Measurements from ENCODE around the gene MAP3K20. TPM values are rescaled to one million over a fixed set of nuclear protein-coding genes. Genes with fewer than 3 reads are reported as not detected.

Gene MAP3K20
- total and polyA plus RNA-seq, 2 donors (not counting 3 experiments of a cell fraction or from before 2014, with no cell fraction given): 7.8 to 31.5 TPM

GRCh38 chr2:173247156-173247555 is 171.5 kb downstream of the MAP3K20 start:
- no peak for FAIRE-seq
- dilution Hi-C loops (cut with MboI; ENCODE audit: extremely low pct_ligation_motif_present, low sequenced_read_pairs) (no loop called here), intact Hi-C loops (cut with micrococcal nuclease) (no loop called here)
- ChIA-PET CTCF (no interaction called here), POLR2A (no interaction called here)
- Histone ChIP-seq H3K27me3 (ENCODE audit: control insufficient read depth in 2 of 2, insufficient read depth in 2 of 2, low read length in 2 of 2) (no peaks in the 10 kb centered on the region), H3K4me1 (ENCODE audit: control insufficient read depth, extremely low read depth, insufficient read depth, low read length) (peaks cover 8% of the 10 kb centered on the region), H4K20me1 (replicated peaks; ENCODE audit: control insufficient read depth, extremely low read depth, insufficient read depth, low read length) (no peaks in the 10 kb centered on the region), H3K4me2 (ENCODE audit: insufficient read depth, low read length) (no peak overlapping the region), H3K9ac (replicated peaks; ENCODE audit: extremely low read depth, insufficient read depth, low read length) (no peak overlapping the region), H3K36me3 (ENCODE audit: control insufficient read depth in 2 of 2, extremely low read depth in 1 of 2, insufficient read depth in 2 of 2, low read length in 2 of 2) (no peaks in the 10 kb centered on the region), H3K27ac (ENCODE audit: insufficient read depth, low read depth, low read length) (no peak overlapping the region), H3K4me3 (replicated peaks in 1 of 3; ENCODE audit: insufficient read depth in 1 of 3, low read depth in 1 of 3, low read length in 3 of 3) (no peak overlapping the region), H3K9me3 (replicated peaks; ENCODE audit: control insufficient read depth, insufficient read depth, low read length) (no peaks in the 10 kb centered on the region), H2AFZ (ENCODE audit: low read depth, low read length) (no peak overlapping the region), H3K9me1 (replicated peaks; ENCODE audit: control insufficient read depth, extremely low read depth, insufficient read depth, low read length) (no peaks in the 10 kb centered on the region), H3K79me2 (ENCODE audit: control insufficient read depth, insufficient read depth, low read length) (no peaks in the 10 kb centered on the region)
- TF ChIP-seq MAX (IDR thresholded peaks at IDR 0.05; ENCODE audit: insufficient read depth, insufficient read length) (no peak), GATA2 (IDR thresholded peaks at IDR 0.05; ENCODE audit: insufficient read depth, insufficient read length, low read depth, low read length) (no peak), POLR2AphosphoS5 (IDR thresholded peaks at IDR 0.05; ENCODE audit: insufficient read depth, low read depth, low read length) (no peak), MYC (IDR thresholded peaks at IDR 0.05; ENCODE audit: low read depth, low read length) (no peak), JUN (IDR thresholded peaks at IDR 0.05; ENCODE audit: borderline replicate concordance, insufficient read depth, insufficient read length, low read depth) (no peak), POLR2A (IDR thresholded peaks at IDR 0.05; ENCODE audit: low read depth, low read length) (no peak), FOS (IDR thresholded peaks at IDR 0.05; ENCODE audit: borderline replicate concordance, insufficient read depth, low read length) (no peak), CTCF (IDR thresholded peaks at IDR 0.05; ENCODE audit: extremely low read depth in 1 of 2, insufficient read depth in 1 of 2, low read depth in 1 of 2, low read length in 2 of 2) (no peak), EZH2 (IDR thresholded peaks at IDR 0.05; ENCODE audit: borderline replicate concordance, low read depth, low read length, severe bottlenecking) (no peak)
- BruUV-seq (replicated peaks): no TSS peak
- DNase-seq (ENCODE audit: low read depth, low spot score): no peak
